CD14-positive monocyte (primary cell): Measurements from ENCODE around the gene NCOA7. TPM values are rescaled to one million over a fixed set of nuclear protein-coding genes. Genes with fewer than 3 reads are reported as not detected.
A peak's percentile ranks its signal among the peaks of the same experiment; 100 is the strongest.

Experiments
- DNase-seq, 3 donors: peaks; one replicate each; pipeline ENCODE4 v3.0.0-alpha.2; 2011 to 2022
- H2AFZ ChIP-seq: 2 replicates; pipeline ENCODE4 v1.6.0; 2012; ENCODE audit warnings: mild to moderate bottlenecking, low read depth, low read length, inconsistent platforms; ENCODE audit not compliant: insufficient read depth, poor library complexity, severe bottlenecking
- H3K27ac ChIP-seq, 2 donors: 1 replicate in 1 of 2; 2 replicates in 1 of 2; pipeline ENCODE4 v1.5.1; 2012 to 2013; ENCODE audit warnings: low read length in 2 of 2, control low read depth in 1 of 2, inconsistent platforms in 1 of 2, low read depth in 1 of 2, mild to moderate bottlenecking in 1 of 2
- H3K27me3 ChIP-seq, 2 donors: one replicate each; pipeline versions ENCODE4 v1.6.0 to v1.6.1; 2011 to 2013; ENCODE audit warnings: low read length in 2 of 2; ENCODE audit not compliant: control insufficient read depth in 2 of 2, insufficient read depth in 2 of 2
- H3K36me3 ChIP-seq, 2 donors: replicated peaks in 1 of 2; 1 replicate in 1 of 2; 2 replicates in 1 of 2; pipeline versions ENCODE4 v1.5.1 to v1.6.1; 2012 to 2013; ENCODE audit warnings: low read length in 2 of 2, control low read depth in 1 of 2, inconsistent platforms in 1 of 2, mild to moderate bottlenecking in 1 of 2; ENCODE audit not compliant: insufficient read depth in 2 of 2, control insufficient read depth in 1 of 2
- H3K4me1 ChIP-seq, 2 donors: 1 replicate in 1 of 2; 2 replicates in 1 of 2; pipeline versions ENCODE4 v1.5.1 to v1.6.1; 2012 to 2013; ENCODE audit warnings: low read length in 2 of 2, control low read depth in 1 of 2, inconsistent platforms in 1 of 2, mild to moderate bottlenecking in 1 of 2, moderate library complexity in 1 of 2; ENCODE audit not compliant: insufficient read depth in 2 of 2, control insufficient read depth in 1 of 2
- H3K4me2 ChIP-seq: replicated peaks from 2 replicates; pipeline ENCODE3; 2012; ENCODE audit warnings: low read length, moderate library complexity, mild to moderate bottlenecking; ENCODE audit not compliant: poor library complexity, severe bottlenecking; ENCODE audit errors: extremely low read depth
- H3K4me3 ChIP-seq, 3 experiments: fragments of 200-600 bp in 1 of 3; sonication (generic) in 1 of 3; replicated peaks in 1 of 3; 1 replicate in 2 of 3; 2 replicates in 1 of 3; pipeline ENCODE4 v1.5.1; 2011 to 2013; ENCODE audit warnings: low read length in 3 of 3, mild to moderate bottlenecking in 3 of 3, control low read depth in 2 of 3, low read depth in 2 of 3, inconsistent platforms in 1 of 3, moderate library complexity in 1 of 3
- H3K79me2 ChIP-seq: 2 replicates; pipeline ENCODE4 v1.6.0; 2012; ENCODE audit warnings: mild to moderate bottlenecking, control low read depth, inconsistent platforms, low read length, moderate library complexity; ENCODE audit not compliant: insufficient read depth
- H3K9ac ChIP-seq: 2 replicates; pipeline ENCODE4 v1.6.0; 2017; ENCODE audit warnings: low read length, mild to moderate bottlenecking; ENCODE audit not compliant: insufficient read depth, poor library complexity, severe bottlenecking
- H3K9me3 ChIP-seq, 2 donors: replicated peaks in 1 of 2; 1 replicate in 1 of 2; 2 replicates in 1 of 2; pipeline versions ENCODE4 v1.5.1 to v1.6.1; 2012 to 2013; ENCODE audit warnings: low read length in 2 of 2, control low read depth in 1 of 2; ENCODE audit not compliant: control insufficient read depth in 1 of 2, insufficient read depth in 1 of 2
- H4K20me1 ChIP-seq: 2 replicates; pipeline ENCODE4 v1.6.0; 2012; ENCODE audit warnings: mild to moderate bottlenecking, low read length, control low read depth, moderate library complexity; ENCODE audit not compliant: insufficient read depth
- H3K27ac Mint-ChIP-seq, 7 donors: one replicate each; pipeline ENCODE4 v1.8.0; 2020; ENCODE audit warnings: mild to moderate bottlenecking in 7 of 7, mixed read lengths in 7 of 7, moderate library complexity in 6 of 7, inconsistent platforms in 2 of 7
- H3K27me3 Mint-ChIP-seq, 3 donors: one replicate each; pipeline ENCODE4 v1.8.0; 2021 to 2022; ENCODE audit warnings: low read depth in 3 of 3, mild to moderate bottlenecking in 3 of 3, mixed read lengths in 3 of 3, moderate library complexity in 3 of 3, inconsistent platforms in 1 of 3
- H3K36me3 Mint-ChIP-seq, 2 donors: one replicate each; pipeline ENCODE4 v1.8.0; 2020; ENCODE audit warnings: mixed read lengths in 2 of 2, inconsistent platforms in 1 of 2, mild to moderate bottlenecking in 1 of 2
- H3K4me1 Mint-ChIP-seq: one replicate; pipeline ENCODE4 v1.8.0; 2020; ENCODE audit warnings: mild to moderate bottlenecking, mixed read lengths
- H3K4me3 Mint-ChIP-seq, 2 donors: one replicate each; pipeline ENCODE4 v1.8.0; 2020; ENCODE audit warnings: mild to moderate bottlenecking in 2 of 2, mixed read lengths in 2 of 2, moderate library complexity in 1 of 2
- H3K9me3 Mint-ChIP-seq, 7 donors: one replicate each; pipeline ENCODE4 v1.8.0; 2020 to 2022; ENCODE audit warnings: mixed read lengths in 7 of 7, mild to moderate bottlenecking in 6 of 7, moderate library complexity in 6 of 7, inconsistent platforms in 2 of 7
- WGBS: methylation state at CpG from one replicate; pipeline ENCODE4 v1.1.5; 2013; ENCODE audit warnings: missing lambda C conversion rate; ENCODE audit not compliant: insufficient coverage; 5-methylcytosine and 5-hydroxymethylcytosine counted together
- intact Hi-C, 2 donors: fragments of 100-400 bp; cut with micrococcal nuclease; formaldehyde crosslinking; loops; one replicate each; pipeline versions ENCODE4 v1.15.0 to v1.15.1; 2023
- polyA plus RNA-seq, 3 donors: library from polyadenylated mRNA; depleted of rRNA in 1 of 3; unstranded in 2 of 3; stranded (reverse) in 1 of 3; fragments of 300-500 nt in 2 of 3; fragments of >200 nt in 1 of 3; fragmentation: Illumina TruSeq in 2 of 3; gene quantifications; 1 replicate in 2 of 3; 2 replicates in 1 of 3; pipeline ENCODE4 v1.2.3, GENCODE V29; 2012 to 2021
- TF ChIP-seq, protein P1 (sequence below): fragments of 200-600 bp; IDR thresholded peaks from one replicate; pipeline ENCODE4 v1.8.0; 2022; ENCODE audit warnings: antibody characterized with exemption, mild to moderate bottlenecking

The NCOA7 gene
- polyA plus RNA-seq, 3 donors: 8.3 to 21.9 (median 11.2) TPM

DNA sequence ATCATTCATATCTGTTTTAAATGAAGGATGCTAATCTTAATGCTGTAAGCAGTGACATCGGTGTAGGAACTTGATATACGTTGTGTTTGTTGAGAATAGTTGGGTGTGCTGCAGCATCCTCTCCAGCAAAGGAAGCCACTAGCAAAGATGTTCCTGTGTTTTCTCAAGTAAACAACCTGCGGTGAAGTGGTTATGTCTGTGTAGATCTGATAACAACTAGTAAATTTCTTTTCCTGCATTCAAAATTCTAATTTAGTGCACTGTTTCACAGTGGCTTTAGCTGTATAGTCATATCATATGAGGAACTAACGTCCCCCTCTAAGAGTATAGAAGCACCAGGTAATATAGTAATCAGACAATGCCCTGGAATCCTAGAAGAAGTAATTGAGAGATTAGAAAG is 38.7 kb downstream of the NCOA7 start:
- H3K4me3 ChIP-seq: no peak overlapping the region
- no peak overlapping the region for H3K4me3 Mint-ChIP-seq
- DNase-seq: no peak
- H3K36me3 ChIP-seq: no peaks in the 10 kb centered on the region
- peaks cover 46 to 55% of the 10 kb centered on the region in 2 donors for H3K4me1 ChIP-seq
- H3K27ac ChIP-seq: no peak overlapping the region
- H3K27me3 ChIP-seq: no peaks in the 10 kb centered on the region
- no peak overlapping the region for H3K27ac Mint-ChIP-seq
- peaks cover 0 to 4% (median 2%) of the 10 kb centered on the region in 3 donors for H3K27me3 Mint-ChIP-seq
- intact Hi-C loops: no loop called here
- no peak overlapping the region for H2AFZ ChIP-seq
- H3K9me3 ChIP-seq: no peaks in the 10 kb centered on the region
- peaks cover 61% of the 10 kb centered on the region for H3K4me1 Mint-ChIP-seq
- H3K79me2 ChIP-seq: peaks cover 22% of the 10 kb centered on the region
- TF ChIP-seq, protein P1, sequence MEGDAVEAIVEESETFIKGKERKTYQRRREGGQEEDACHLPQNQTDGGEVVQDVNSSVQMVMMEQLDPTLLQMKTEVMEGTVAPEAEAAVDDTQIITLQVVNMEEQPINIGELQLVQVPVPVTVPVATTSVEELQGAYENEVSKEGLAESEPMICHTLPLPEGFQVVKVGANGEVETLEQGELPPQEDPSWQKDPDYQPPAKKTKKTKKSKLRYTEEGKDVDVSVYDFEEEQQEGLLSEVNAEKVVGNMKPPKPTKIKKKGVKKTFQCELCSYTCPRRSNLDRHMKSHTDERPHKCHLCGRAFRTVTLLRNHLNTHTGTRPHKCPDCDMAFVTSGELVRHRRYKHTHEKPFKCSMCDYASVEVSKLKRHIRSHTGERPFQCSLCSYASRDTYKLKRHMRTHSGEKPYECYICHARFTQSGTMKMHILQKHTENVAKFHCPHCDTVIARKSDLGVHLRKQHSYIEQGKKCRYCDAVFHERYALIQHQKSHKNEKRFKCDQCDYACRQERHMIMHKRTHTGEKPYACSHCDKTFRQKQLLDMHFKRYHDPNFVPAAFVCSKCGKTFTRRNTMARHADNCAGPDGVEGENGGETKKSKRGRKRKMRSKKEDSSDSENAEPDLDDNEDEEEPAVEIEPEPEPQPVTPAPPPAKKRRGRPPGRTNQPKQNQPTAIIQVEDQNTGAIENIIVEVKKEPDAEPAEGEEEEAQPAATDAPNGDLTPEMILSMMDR: no peak
- H3K4me2 ChIP-seq: no peak overlapping the region
- WGBS: no CpG with 5 or more reads among the region's 4 CpGs
- no peak overlapping the region for H3K9ac ChIP-seq
- H3K9me3 Mint-ChIP-seq: peaks cover 0 to 2% (median 0%) of the 10 kb centered on the region in 7 donors
- no peaks in the 10 kb centered on the region for H4K20me1 ChIP-seq
- H3K36me3 Mint-ChIP-seq: peaks cover 2 to 6% of the 10 kb centered on the region in 2 donors

DNA sequence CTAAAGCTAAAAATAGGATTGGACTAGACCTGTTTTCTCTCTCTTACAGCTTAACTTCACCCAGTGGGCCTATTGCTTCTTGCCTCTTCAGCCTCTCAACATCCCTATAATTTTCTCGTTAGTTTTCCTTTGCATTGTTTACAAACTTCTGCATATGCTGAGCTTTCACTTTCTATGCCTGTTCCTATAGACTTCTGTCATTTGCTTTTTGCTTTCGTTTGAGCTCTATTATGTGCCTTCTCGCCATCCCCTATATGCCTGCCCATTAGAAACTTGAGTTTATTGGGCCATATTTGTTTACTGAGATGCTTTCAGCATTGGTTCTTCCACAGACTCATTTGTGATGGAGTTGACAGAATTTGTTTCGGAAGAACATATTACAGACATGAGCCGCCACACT is 40.9 kb downstream of the NCOA7 start:
- 40% methylated on average over 2 of the region's 5 CpGs for WGBS
- Histone ChIP-seq H3K27ac (peak overlapping the region in 1 of 2 donors; percentile 80), H2AFZ (peak overlapping the region; percentile 54), H3K79me2 (peaks cover 23% of the 10 kb centered on the region), H3K27me3 (no peaks in the 10 kb centered on the region), H4K20me1 (no peaks in the 10 kb centered on the region), H3K36me3 (no peaks in the 10 kb centered on the region), H3K4me3 (peak overlapping the region in 2 of 3 experiments; percentile 38 to 69), H3K9ac (no peak overlapping the region), H3K4me2 (peak overlapping the region; percentile 75), H3K9me3 (no peaks in the 10 kb centered on the region), H3K4me1 (peaks cover 60 to 70% of the 10 kb centered on the region in 2 donors)
- intact Hi-C loops: loop anchor here in 1 of 2 donors (10.0 kb wide), 1 partner anchor 47 kb away; no protein-coding TSS in a partner anchor
- H3K9me3 Mint-ChIP-seq: no peaks in the 10 kb centered on the region
- H3K4me1 Mint-ChIP-seq: peaks cover 72% of the 10 kb centered on the region
- TF ChIP-seq, protein P1: no peak
- peaks cover 0 to 3% (median 0%) of the 10 kb centered on the region in 3 donors for H3K27me3 Mint-ChIP-seq
- peak overlapping the region; percentile 63 to 82 for H3K4me3 Mint-ChIP-seq
- H3K36me3 Mint-ChIP-seq: peaks cover under 1% of the 10 kb centered on the region in 2 donors
- peak; percentile 22 to 55 (median 30) for DNase-seq
- H3K27ac Mint-ChIP-seq: peak overlapping the region; percentile 51 to 93 (median 82)
